ENCODE measurements around the gene TRIM34. TPM values are rescaled to one million over a fixed set of nuclear protein-coding genes. Genes with fewer than 3 reads are reported as not detected.
"Not testable (repeated sequence)": the region's sequence is repeated elsewhere in the genome, so short reads cannot be mapped to it uniquely, and the experiment has no call there.

TRIM34 gene
- total RNA-seq, 2 experiments from 2014 or later = 6.1 to 7.8 TPM

DNA sequence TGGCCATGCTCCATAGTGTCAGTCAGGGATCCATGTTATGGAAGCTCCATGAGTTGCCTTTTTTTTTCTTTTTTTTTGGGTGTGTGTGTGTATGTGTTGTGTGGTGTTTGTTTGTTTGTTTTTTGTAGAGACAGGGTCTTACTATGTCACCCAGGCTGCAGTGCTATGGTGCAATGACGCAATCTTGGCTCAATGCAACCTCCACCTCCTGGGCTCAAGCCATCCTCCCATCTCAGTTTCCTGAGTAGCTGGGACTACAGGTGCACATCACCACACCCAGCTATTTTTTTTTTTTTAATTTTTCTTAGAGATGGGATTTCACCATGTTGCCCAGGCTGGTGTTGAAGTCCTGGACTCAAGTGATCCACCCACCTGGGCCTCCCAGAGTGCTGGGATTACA lies 63.7 kb downstream of the TRIM34 start:
- Mint-ChIP-seq H3K36me3 (peaks cover 30% of the 10 kb centered on the region), H3K4me1 (peaks cover 36% of the 10 kb centered on the region), H3K4me3 (peak overlapping the region; percentile 10), H3K27ac (peak overlapping the region; percentile 95), H3K27me3 (no peaks in the 10 kb centered on the region), H3K9me3 (peaks cover 1% of the 10 kb centered on the region)
- no peak for DNase-seq

GRCh38 chr11:5689551-5689983 lies 64.8 kb downstream of the TRIM34 start, which contains the start of gene TRIM22:
TRIM22 (plus strand) TSS chr11:5689790; CDS start chr11:5696233, 6,443 bp downstream.
- H3K9me3 Mint-ChIP-seq = no peaks in the 10 kb centered on the region
- peak within 1 kb of the TSS; percentile 89 for H3K4me3 Mint-ChIP-seq

DNA sequence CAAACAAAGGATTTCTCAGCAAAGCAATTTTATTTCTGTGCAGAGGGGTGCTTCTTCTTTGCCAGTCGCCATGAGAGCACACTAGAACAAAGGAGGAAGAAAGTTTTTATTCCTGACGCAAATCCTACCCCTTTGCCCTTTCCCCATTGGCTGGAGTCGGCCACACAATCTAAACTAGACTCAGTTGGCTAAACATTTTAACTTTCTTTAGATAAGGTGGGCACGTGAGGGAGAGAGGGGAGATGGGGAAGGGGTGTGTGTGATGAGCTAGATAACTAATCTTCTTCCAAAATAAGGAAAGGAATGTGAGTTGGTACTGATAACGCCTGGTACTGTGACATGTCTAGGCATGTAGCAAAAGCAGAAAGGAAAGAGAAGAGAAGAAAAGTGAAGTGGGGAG lies 65.4 kb downstream of the TRIM34 start:
- Mint-ChIP-seq H3K4me3 (peak overlapping the region; percentile 89), H3K9me3 (no peaks in the 10 kb centered on the region), H3K4me1 (peaks cover 40% of the 10 kb centered on the region), H3K27me3 (no peaks in the 10 kb centered on the region), H3K36me3 (peaks cover 32% of the 10 kb centered on the region), H3K27ac (peak overlapping the region; percentile 95)
- no peak for DNase-seq

More at GRCh38 chr11:5689551-5689983, 64.8 kb downstream of the TRIM34 start, which contains the start of gene TRIM22:
- peak; percentile 57 for DNase-seq
- no peaks in the 10 kb centered on the region for H3K27me3 Mint-ChIP-seq
- peaks cover 38% of the 10 kb centered on the region for H3K4me1 Mint-ChIP-seq
- H3K36me3 Mint-ChIP-seq = peaks cover 31% of the 10 kb centered on the region
- H3K27ac Mint-ChIP-seq = peak within 1 kb of the TSS; percentile 95

- H3K9me3 Mint-ChIP-seq = no peaks in the 10 kb centered on the region
- DNase-seq = no peak
- H3K27ac Mint-ChIP-seq = peak overlapping the region; percentile 95
- peak overlapping the region; percentile 89 for H3K4me3 Mint-ChIP-seq
- peaks cover 39% of the 10 kb centered on the region for H3K4me1 Mint-ChIP-seq
- H3K27me3 Mint-ChIP-seq = no peaks in the 10 kb centered on the region
- peaks cover 34% of the 10 kb centered on the region for H3K36me3 Mint-ChIP-seq
Observed at GRCh38 chr11:5690736-5691135, 65.9 kb downstream of the TRIM34 start.

GRCh38 chr11:5691238-5691963 lies 66.6 kb downstream of the TRIM34 start:
- peaks cover 40% of the 10 kb centered on the region for H3K36me3 Mint-ChIP-seq
- H3K4me1 Mint-ChIP-seq = peaks cover 42% of the 10 kb centered on the region

GRCh38 chr11:5691964-5692361 lies 67.2 kb downstream of the TRIM34 start:
- DNase-seq = no peak
- Mint-ChIP-seq H3K4me1 (peaks cover 44% of the 10 kb centered on the region), H3K27me3 (no peaks in the 10 kb centered on the region), H3K9me3 (no peaks in the 10 kb centered on the region), H3K36me3 (peaks cover 45% of the 10 kb centered on the region), H3K4me3 (peak overlapping the region; percentile 89), H3K27ac (peak overlapping the region; percentile 95)

More at GRCh38 chr11:5691238-5691963, 66.6 kb downstream of the TRIM34 start:
- Mint-ChIP-seq H3K4me3 (peak overlapping the region; percentile 89), H3K27ac (peak overlapping the region; percentile 95)
- not testable (repeated sequence) for DNase-seq, H3K27me3 Mint-ChIP-seq, H3K9me3 Mint-ChIP-seq

Other genes with a start within 250 kb of the TRIM34 start
- not detected for gene OR51M1, start 241.2 kb upstream of the TRIM34 start, total RNA-seq
- gene OR51Q1, start 202.9 kb upstream of the TRIM34 start, total RNA-seq = not detected
- gene OR51I1, start 183.5 kb upstream of the TRIM34 start, total RNA-seq = not detected
- gene OR51I2, start 175.7 kb upstream of the TRIM34 start, total RNA-seq = not detected
- gene OR52D1, start 136.3 kb upstream of the TRIM34 start, total RNA-seq = not detected
- gene UBQLN3, start 115.0 kb upstream of the TRIM34 start, total RNA-seq = not detected
- gene UBQLNL, start 108.3 kb upstream of the TRIM34 start, total RNA-seq = under 1 TPM in 1 of 2 experiments, not detected in 1; 0.19 TPM
- not detected for gene OR52H1, start 76.5 kb upstream of the TRIM34 start, total RNA-seq
- not detected for gene OR52B6, start 44.1 kb upstream of the TRIM34 start, total RNA-seq
- gene TRIM6, start 28.4 kb upstream of the TRIM34 start, total RNA-seq = 1 to 10 TPM in 1 of 2 experiments, under 1 TPM in 1; 0.89 to 1.4 TPM
- gene TRIM5, start 60.1 kb downstream of the TRIM34 start, total RNA-seq = 10 to 100 TPM; 18.7 to 20.3 TPM
- 100 to 1,000 TPM; 141 to 143 TPM for gene TRIM22, start 64.8 kb downstream of the TRIM34 start, total RNA-seq
- under 1 TPM; 0.10 to 0.16 TPM for gene OR56B1, start 111.4 kb downstream of the TRIM34 start, total RNA-seq
- under 1 TPM; 0.35 to 0.40 TPM for gene OR52N4, start 129.2 kb downstream of the TRIM34 start, total RNA-seq
- gene OR52N5, start 158.4 kb downstream of the TRIM34 start, total RNA-seq = not detected
- not detected for gene OR52N1, start 166.3 kb downstream of the TRIM34 start, total RNA-seq
- gene OR52N2, start 183.9 kb downstream of the TRIM34 start, total RNA-seq = not detected
- gene OR52E6, start 216.9 kb downstream of the TRIM34 start, total RNA-seq = not detected
- not detected for gene OR52E8, start 232.7 kb downstream of the TRIM34 start, total RNA-seq

Measured in activated naive CD8-positive, alpha-beta T cell treated with anti-CD3 and anti-CD28 coated beads for 36 hours (primary cell).